Sigmoid colon (tissue), 4 donors: ENCODE data around the gene TRPV4.

Experiments
- EP300 ChIP-seq, 4 donors: sonication (generic); formaldehyde crosslinking; IDR thresholded peaks; one replicate each; pipeline ENCODE4 v1.6.1; 2017; ENCODE audit warnings: antibody characterized with exemption in 4 of 4
- POLR2A ChIP-seq, 2 donors: fragments of 450-650 bp; IDR thresholded peaks; one replicate each; pipeline ENCODE4 v1.6.1; 2016; ENCODE audit warnings: antibody characterized with exemption in 2 of 2, mild to moderate bottlenecking in 2 of 2, moderate library complexity in 2 of 2
- POLR2AphosphoS5 ChIP-seq, 4 donors: sonication (generic); formaldehyde crosslinking; IDR thresholded peaks; one replicate each; pipeline ENCODE4 v1.6.1; 2017; ENCODE audit warnings: antibody characterized with exemption in 4 of 4
- TF ChIP-seq, protein P1 (sequence below), 4 experiments: fragments of 450-650 bp in 3 of 4; fragments of 200-600 bp in 1 of 4; IDR thresholded peaks; one replicate each; pipeline ENCODE4 v1.5.1; 2016 to 2019; ENCODE audit warnings: antibody characterized with exemption in 4 of 4, mild to moderate bottlenecking in 3 of 4, moderate library complexity in 2 of 4

DNA sequence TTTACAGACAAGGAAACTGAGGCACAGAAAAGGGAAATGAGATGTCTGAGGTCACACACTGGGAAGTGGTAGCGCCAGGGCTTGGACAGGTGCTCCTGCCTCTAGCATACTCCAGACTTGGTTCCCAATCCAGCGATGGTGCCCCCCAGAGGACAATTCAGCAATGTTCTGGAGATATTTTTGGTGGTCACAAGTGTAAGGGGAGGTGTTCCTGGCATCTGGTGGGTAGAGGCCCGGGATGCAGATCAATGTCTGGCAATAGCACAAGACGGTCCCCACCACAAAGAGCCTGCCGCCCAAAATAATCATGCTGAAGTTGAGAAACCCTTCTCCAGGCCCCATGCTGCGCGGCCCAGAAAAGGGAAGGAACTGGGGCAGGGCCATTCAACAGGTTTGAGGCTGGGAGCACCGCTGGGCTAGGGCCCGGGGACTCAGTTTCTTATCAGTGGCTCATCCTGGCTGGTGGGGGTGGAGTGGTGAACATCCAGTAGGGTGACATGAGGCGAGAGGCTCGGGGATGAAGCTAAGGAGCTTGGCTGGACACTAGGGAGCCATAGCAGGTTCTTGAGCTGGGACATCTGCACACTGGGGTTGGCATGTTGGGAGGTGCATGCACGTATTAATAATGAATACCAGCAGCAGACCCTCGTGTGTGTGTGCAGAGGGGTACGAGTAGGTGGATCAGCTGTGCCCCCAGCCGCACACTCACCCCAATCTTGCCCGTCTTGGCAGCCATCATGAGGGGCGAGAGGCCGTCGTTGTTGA lies 35.1 kb downstream of the TRPV4 start:
- TF ChIP-seq, protein P1, sequence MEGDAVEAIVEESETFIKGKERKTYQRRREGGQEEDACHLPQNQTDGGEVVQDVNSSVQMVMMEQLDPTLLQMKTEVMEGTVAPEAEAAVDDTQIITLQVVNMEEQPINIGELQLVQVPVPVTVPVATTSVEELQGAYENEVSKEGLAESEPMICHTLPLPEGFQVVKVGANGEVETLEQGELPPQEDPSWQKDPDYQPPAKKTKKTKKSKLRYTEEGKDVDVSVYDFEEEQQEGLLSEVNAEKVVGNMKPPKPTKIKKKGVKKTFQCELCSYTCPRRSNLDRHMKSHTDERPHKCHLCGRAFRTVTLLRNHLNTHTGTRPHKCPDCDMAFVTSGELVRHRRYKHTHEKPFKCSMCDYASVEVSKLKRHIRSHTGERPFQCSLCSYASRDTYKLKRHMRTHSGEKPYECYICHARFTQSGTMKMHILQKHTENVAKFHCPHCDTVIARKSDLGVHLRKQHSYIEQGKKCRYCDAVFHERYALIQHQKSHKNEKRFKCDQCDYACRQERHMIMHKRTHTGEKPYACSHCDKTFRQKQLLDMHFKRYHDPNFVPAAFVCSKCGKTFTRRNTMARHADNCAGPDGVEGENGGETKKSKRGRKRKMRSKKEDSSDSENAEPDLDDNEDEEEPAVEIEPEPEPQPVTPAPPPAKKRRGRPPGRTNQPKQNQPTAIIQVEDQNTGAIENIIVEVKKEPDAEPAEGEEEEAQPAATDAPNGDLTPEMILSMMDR (IDR thresholded peaks at IDR 0.05) = no peak
- TF ChIP-seq POLR2A (IDR thresholded peaks at IDR 0.05) = no peak
- TF ChIP-seq POLR2AphosphoS5 (IDR thresholded peaks at IDR 0.05) = no peak
- no peak for TF ChIP-seq EP300 (IDR thresholded peaks at IDR 0.05)
